PFSK-1 (cell line): ENCODE results near the gene TEAD3.

Experiments used
- FOXP2 ChIP-seq: optimal IDR thresholded peaks from 2 replicates; pipeline ENCODE3; 2011; ENCODE audit warnings: borderline replicate concordance, control low read depth, inconsistent platforms; ENCODE audit not compliant: insufficient read depth; ENCODE audit errors: extremely low read length, extremely low read depth
- POLR2AphosphoS5 ChIP-seq: IDR thresholded peaks from 2 replicates; pipeline ENCODE4 v1.6.1; 2012; ENCODE audit warnings: low read depth, mild to moderate bottlenecking, control low read depth, low read length, moderate library complexity
- REST ChIP-seq, 2 experiments: IDR thresholded peaks; 2 replicates each; pipeline versions ENCODE4 v1.6.1 to v1.8.0; 2011 to 2012; ENCODE audit warnings: low read depth in 2 of 2, low read length in 2 of 2, control low read depth in 1 of 2, inconsistent platforms in 1 of 2, mild to moderate bottlenecking in 1 of 2, moderate library complexity in 1 of 2; ENCODE audit not compliant: insufficient read depth in 1 of 2
- SIN3A ChIP-seq: IDR thresholded peaks from 2 replicates; pipeline ENCODE4 v1.6.1; 2012; ENCODE audit warnings: mild to moderate bottlenecking, low read length, moderate library complexity, borderline replicate concordance; ENCODE audit not compliant: insufficient read depth
- TAF1 ChIP-seq: IDR thresholded peaks from 2 replicates; pipeline ENCODE4 v1.6.1; 2012; ENCODE audit warnings: low read length, control low read depth, borderline replicate concordance; ENCODE audit not compliant: insufficient read depth

The TEAD3 gene

GRCh38 chr6:35483062-35483461, 13.8 kb downstream of the TEAD3 start:
- TF ChIP-seq FOXP2: no peak
- TF ChIP-seq SIN3A: no peak
- no peak for TF ChIP-seq POLR2AphosphoS5
- TF ChIP-seq REST (IDR thresholded peaks at IDR 0.05; ENCODE audit: insufficient read depth in 1 of 2, low read depth in 2 of 2, low read length in 2 of 2): no peak
- TF ChIP-seq TAF1: no peak

GRCh38 chr6:35481226-35481625, 15.7 kb downstream of the TEAD3 start:
- TF ChIP-seq REST (IDR thresholded peaks at IDR 0.05; ENCODE audit: insufficient read depth in 1 of 2, low read depth in 2 of 2, low read length in 2 of 2): no peak
- TF ChIP-seq FOXP2: no peak
- TF ChIP-seq POLR2AphosphoS5: no peak
- TF ChIP-seq TAF1: no peak
- TF ChIP-seq SIN3A: no peak

GRCh38 chr6:35480176-35480575, 16.7 kb downstream of the TEAD3 start:
- TF ChIP-seq FOXP2 (no peak), REST (IDR thresholded peaks at IDR 0.05; ENCODE audit: insufficient read depth in 1 of 2, low read depth in 2 of 2, low read length in 2 of 2) (no peak)

GRCh38 chr6:35478259-35478658, 18.6 kb downstream of the TEAD3 start:
- no peak for TF ChIP-seq POLR2AphosphoS5
- no peak for TF ChIP-seq SIN3A
- TF ChIP-seq TAF1: no peak
- TF ChIP-seq REST (IDR thresholded peaks at IDR 0.05; ENCODE audit: insufficient read depth in 1 of 2, low read depth in 2 of 2, low read length in 2 of 2): no peak
- TF ChIP-seq FOXP2: no peak

GRCh38 chr6:35477551-35478179, 19.2 kb downstream of the TEAD3 start:
- TF ChIP-seq FOXP2 (no peak), SIN3A (no peak), TAF1 (no peak), POLR2AphosphoS5 (no peak), REST (IDR thresholded peaks at IDR 0.05; ENCODE audit: insufficient read depth in 1 of 2, low read depth in 2 of 2, low read length in 2 of 2) (no peak)
